Left hindlimb (tissue), 1 donor: ENCODE measurements around the gene ITGAE.
"Not testable (repeated sequence)": the region's sequence is repeated elsewhere in the genome, so short reads cannot be mapped to it uniquely, and the experiment has no call there.

Source experiments
- DNase-seq: peaks from one replicate; pipeline ENCODE4 v3.0.0-alpha.2; 2018

ITGAE gene

GRCh38 chr17:3728099-3728498 is 72.9 kb downstream of the ITGAE start:
- not testable (repeated sequence) for DNase-seq

DNA sequence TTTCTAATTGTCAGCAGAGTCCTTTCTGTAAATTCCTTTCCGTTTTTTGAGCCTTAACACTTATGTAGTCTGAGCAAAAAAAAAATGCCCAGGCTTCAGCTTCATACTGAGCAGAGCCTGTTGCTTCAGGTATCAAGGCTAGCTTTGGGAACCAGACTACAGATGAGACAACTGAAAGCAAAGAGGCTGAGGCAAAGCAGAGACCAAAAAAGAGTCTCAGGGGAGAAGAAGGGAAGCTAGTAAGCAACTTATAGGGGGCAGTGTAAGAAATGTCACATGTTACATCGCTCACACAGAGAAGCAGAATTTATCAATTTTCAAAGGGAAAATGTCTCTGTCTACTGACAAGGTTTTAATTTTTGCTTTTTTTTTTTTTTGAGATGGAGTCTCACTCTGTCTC is 73.9 kb downstream of the ITGAE start:
- no peak for DNase-seq

- DNase-seq: no peak
These were observed 76.5 kb downstream of the ITGAE start for GRCh38 chr17:3724378-3725077.

DNA sequence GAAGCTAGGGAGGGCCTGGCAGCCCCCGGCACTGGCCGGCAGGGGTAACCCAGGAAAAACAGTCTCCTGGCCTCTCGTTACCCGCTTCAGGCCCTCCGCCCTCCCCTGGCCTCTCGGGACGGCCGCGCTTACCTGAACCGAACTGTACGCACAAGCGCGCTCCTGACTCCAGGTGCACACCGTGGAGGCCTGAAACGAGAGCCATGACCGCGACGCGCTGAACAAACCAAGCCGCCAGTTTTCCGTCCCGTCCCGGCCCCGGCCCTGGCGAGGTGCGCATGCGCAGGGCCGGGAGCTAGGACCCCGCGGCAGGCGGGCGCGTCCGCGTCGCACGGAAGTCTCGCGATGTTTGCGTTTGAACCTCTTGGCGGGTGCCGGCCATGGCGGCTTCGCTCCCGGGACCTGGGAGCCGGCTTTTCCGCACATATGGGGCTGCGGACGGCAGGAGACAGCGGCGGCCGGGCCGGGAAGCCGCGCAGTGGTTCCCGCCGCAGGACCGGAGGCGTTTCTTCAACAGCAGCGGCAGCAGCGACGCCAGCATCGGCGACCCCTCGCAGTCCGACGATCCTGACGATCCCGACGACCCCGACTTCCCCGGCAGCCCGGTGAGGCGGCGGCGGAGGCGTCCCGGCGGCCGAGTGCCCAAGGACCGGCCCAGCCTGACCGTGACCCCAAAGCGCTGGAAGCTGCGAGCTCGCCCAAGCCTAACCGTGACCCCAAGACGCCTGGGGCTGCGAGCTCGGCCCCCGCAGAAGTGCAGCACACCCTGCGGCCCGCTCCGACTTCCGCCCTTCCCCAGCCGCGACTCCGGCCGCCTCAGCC is 77.2 kb downstream of the ITGAE start, which contains the start of gene HASPIN:
TSS of gene HASPIN (plus strand) at position 348 of the 822 bp plus-strand sequence. CDS start at position 381, 33 bp downstream.
- DNase-seq: peak; percentile 91

DNA sequence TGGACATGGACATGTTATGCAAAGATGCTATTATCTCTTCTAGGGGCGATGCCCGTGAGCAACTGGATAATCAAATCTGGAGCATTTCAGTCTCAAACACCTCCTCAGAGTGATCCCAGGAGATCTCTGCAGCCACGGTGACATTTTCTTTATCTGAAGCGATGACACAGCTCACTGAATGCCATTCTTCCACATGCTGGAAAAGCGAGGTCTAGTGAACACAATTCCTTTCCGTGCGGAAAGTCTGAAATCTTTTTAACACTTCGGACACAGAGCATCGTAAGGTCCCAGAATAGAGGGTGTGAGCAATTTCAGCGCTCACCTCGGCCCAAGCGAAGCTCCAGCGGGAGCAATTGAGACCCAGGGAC is 77.8 kb downstream of the ITGAE start:
- DNase-seq: no peak

GRCh38 chr17:3722716-3723115 is 78.3 kb downstream of the ITGAE start:
- no peak for DNase-seq

- no peak for DNase-seq
These were observed 81.7 kb downstream of the ITGAE start for GRCh38 chr17:3719265-3719664.

- DNase-seq: no peak
These were observed 82.8 kb downstream of the ITGAE start for GRCh38 chr17:3718201-3718600.

DNA sequence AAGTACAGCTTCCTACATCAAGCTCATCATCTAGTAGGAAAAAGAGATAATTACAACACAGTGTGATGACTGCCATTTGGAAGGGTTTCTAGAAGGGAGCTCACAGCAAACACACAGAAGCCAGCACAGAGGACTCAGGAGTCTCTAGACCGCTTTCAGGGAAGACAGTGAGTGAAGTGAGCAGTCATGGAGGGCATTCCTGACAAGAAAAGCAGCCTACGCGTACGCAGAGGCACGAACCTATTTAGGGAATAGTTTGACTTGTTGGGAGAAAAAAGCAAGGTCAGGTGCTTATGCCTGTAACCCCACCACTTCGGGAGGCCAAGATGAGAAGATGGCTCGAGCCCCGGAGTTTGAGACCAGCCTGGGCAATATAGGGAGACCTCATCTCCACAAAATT is 85.7 kb downstream of the ITGAE start:
- no peak for DNase-seq

DNA sequence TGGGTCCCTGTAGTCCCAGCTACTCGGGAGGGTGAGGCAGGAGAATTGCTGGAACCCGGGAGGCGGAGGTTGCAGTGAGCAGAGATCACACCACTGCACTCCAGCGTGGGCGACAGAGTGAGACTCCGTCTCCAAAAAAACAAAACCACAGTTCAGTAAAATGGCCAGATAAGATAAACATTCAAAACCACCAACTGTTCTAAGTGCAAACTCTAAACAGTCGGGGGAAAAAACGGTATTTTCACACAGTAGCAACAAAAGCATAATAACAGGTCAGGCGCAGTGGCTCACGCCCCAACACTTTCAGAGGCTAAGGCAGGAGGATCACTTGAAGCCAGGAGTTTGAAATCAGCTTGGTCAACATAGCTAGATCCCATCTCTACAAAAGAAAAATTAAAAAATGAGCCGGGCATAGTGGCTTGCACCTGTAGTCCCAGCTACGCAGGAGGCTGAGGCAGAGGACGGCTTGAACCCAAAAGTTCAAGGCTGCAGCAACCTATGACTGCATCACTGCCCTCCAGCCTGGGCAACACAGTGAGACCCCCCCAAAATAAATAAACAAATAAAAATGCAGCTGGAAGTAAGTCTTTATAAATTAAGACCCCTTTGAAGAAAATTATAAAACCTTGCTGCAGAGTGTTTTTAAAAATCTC is 88.1 kb downstream of the ITGAE start:
- DNase-seq: no peak

GRCh38 chr17:3710951-3711383 is 90.0 kb downstream of the ITGAE start:
- no peak for DNase-seq

DNA sequence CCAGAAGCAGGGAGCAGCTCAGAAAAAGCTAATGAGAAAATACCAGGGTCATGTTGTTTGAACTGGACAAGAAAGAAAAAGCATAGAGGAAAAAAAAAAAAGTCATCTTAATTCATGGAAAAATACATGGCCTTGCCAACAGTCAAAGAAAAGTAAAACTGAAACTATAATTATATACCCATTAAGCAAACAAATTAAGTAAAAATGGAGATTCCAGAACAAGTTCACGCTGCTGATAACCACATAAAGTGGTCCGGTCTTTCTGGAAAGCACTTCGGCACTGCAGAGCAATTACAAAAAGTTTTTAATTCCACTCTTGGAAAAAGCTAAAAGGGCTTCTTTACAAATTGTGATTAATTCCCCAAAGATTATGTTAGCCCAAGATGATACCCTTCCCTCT is 92.6 kb downstream of the ITGAE start:
- no peak for DNase-seq

- not testable (repeated sequence) for DNase-seq
These were observed 95.3 kb downstream of the ITGAE start for GRCh38 chr17:3705718-3705984.

GRCh38 chr17:3704931-3705717 is 95.9 kb downstream of the ITGAE start:
- DNase-seq: no peak

DNA sequence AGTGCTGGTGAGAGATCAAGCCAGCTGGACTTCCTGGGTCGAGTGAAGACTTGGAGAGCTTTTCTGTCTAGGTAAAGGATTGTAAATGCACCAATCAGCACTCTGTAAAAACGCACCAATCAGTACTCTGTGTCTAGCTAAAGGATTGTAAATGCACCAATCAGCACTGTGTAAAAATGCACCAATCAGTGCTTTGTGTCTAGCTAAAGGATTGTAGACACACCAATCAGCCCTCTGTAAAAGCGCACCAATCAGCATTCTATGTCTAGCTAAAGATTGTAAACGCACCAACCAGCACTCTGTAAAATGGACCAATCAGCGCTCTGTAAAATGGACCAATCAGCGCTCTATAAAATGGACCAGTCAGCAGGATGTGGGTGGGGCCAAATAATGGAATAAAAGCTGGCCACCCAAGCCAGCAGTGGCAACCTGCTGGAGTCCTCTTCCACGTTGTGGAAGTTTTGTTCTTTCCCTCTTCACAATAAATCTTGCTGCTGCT is 98.9 kb downstream of the ITGAE start:
- DNase-seq: not testable (repeated sequence)

DNA sequence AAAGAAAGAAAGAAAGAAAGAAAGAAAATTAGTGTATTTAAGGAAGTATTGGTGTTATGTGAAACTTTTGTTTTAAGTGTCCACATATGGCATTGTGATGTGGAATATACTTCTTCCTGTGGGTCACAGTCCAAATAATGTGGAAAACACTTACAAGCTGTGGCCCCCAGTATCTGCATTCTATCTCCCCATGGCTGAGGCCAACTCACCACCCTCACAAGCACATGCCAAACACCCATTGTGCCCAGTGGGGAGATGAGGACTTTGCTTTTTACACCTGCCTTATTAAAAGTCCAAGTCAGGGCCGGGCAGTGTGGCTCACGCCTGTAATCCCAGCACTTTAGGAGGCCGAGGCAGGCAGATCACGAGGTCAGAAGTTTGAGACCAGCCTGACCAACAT is 101.0 kb downstream of the ITGAE start:
- DNase-seq: no peak

GRCh38 chr17:3698139-3698538 is 102.8 kb downstream of the ITGAE start:
- DNase-seq: no peak

DNA sequence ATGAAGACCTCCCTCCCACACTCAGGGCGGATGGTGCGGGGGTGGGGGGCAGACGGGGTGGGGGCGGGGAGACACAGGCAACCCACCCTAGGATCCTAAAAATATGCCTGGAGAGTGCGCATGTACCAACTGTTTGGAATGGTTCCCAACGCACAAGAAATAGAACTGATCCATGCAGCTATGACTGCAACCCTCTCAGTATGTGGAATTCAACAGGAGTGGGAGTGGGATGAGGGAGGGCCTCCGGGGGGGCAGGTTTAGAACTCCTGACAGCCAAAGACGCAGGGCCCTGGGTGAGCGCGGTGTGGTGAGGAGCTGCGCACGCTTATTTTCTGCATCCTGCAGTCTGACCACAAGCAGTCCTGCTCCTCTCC is 103.9 kb downstream of the ITGAE start:
- DNase-seq: no peak

GRCh38 chr17:3695723-3696411 is 105.1 kb downstream of the ITGAE start, which contains the start of gene P2RX5:
P2RX5 (minus strand) TSS chr17:3696155; CDS start chr17:3696005, 150 bp downstream.
- DNase-seq: no peak

DNA sequence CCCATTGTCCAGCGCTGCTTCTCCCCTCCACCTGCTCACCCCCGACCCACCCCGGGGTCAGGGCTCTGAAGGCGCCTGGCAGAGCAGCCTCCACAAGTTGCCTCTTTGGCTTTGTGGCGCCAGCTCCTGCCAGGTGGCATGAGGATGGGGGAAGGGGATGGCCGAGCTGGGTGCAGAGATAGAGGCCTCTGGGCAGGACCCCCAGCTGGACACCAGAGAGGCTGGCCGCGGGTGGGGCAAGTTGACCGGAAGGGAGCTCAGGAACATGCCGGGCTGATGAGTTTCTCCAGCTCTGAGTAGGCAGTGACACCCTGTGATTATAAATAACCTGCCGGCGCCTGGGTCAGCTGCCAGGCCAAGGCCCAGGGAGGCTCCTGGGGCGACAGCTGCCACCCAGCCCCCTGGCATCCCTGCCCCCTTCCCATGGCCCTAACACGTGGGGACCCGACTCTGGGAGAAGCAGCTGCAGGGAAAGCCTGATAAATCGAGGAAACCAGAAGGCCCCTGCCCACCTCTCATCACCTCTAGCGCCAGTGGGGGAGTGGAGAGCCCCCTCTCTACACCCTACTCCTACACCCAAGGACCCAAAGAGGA is 105.8 kb downstream of the ITGAE start:
- DNase-seq: no peak

- DNase-seq: no peak
These were observed 107.2 kb downstream of the ITGAE start for GRCh38 chr17:3693829-3694231.

DNA sequence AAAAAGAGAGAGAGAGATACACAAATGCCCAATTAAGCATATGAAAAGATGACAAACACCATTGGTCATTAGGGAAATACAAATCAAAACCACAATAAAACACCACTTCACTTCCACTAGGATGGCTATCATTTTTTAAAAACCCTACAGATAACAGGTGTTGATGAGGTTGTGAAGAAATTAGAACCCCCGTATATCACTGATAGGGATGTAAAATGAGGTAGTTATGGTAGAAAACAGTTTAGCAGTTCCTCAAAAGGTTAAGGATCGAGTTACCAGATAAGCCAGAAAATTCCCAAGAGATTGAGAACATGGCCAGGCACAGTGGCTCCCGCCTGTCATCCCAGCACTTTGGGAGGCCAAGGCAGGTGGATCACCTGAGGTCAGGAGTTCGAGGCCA is 107.8 kb downstream of the ITGAE start:
- no peak for DNase-seq
